Psoas muscle (tissue), 8 donors: ENCODE measurements around the gene TAP1. TPM values are rescaled to one million over a fixed set of nuclear protein-coding genes. Genes with fewer than 3 reads are reported as not detected.

Experiments
- ATAC-seq, 4 donors: fragments of 200-7000 bp; cut with Tn5 transposase; one replicate each; pipeline ENCODE4 v1.9.1; 2020; ENCODE audit warnings: moderate library complexity in 3 of 4, mild to moderate bottlenecking in 2 of 4
- DNase-seq, 2 donors: peaks; one replicate each; pipeline ENCODE4 v3.0.0-alpha.2; 2020
- H3K27ac ChIP-seq: fragments of 200-600 bp; one replicate; pipeline ENCODE4 v1.8.0; 2022
- H3K27me3 ChIP-seq, 3 donors: fragments of 200-600 bp in 1 of 3; one replicate each; pipeline versions ENCODE4 v1.6.1 to v1.8.0; 2013 to 2022; ENCODE audit warnings: low read length in 2 of 3, mild to moderate bottlenecking in 2 of 3, moderate library complexity in 1 of 3; ENCODE audit not compliant: insufficient read depth in 3 of 3
- H3K36me3 ChIP-seq, 2 donors: fragments of 200-600 bp in 1 of 2; one replicate each; pipeline versions ENCODE4 v1.6.1 to v1.8.0; 2013 to 2022; ENCODE audit warnings: low read depth in 1 of 2, mild to moderate bottlenecking in 1 of 2, moderate library complexity in 1 of 2; ENCODE audit not compliant: insufficient read depth in 1 of 2
- H3K4me1 ChIP-seq: fragments of 200-600 bp; one replicate; pipeline ENCODE4 v1.8.0; 2022
- H3K4me3 ChIP-seq: fragments of 200-600 bp; one replicate; pipeline ENCODE4 v1.8.0; 2022; ENCODE audit warnings: mild to moderate bottlenecking
- H3K9me3 ChIP-seq: fragments of 200-600 bp; one replicate; pipeline ENCODE4 v1.8.0; 2022
- WGBS, 3 donors: extraction: QIAGEN DNeasy Blood & Tissue Kit; methylation state at CpG; one replicate each; pipeline versions ENCODE4 v1.1.6 to v1.1.7; 2013; 5-methylcytosine and 5-hydroxymethylcytosine counted together
- intact Hi-C, 2 donors: fragments of 100-400 bp; cut with DNase I; formaldehyde crosslinking; loops; one replicate each; pipeline versions ENCODE4 v1.11.0 to v1.14.2; 2022
- polyA plus RNA-seq, 3 donors: library from polyadenylated mRNA; stranded (reverse); fragments of 200-250 nt; gene quantifications; one replicate each; pipeline ENCODE4 v1.2.3, GENCODE V29; 2013
- total RNA-seq, 4 donors: library from RNA; stranded (reverse); fragmentation: NEBNext Ultra II Directional in 2 of 4; extraction: Animal tissue kit (Norgen Biotek cat#: 25700) in 2 of 4; gene quantifications; one replicate each; pipeline versions ENCODE4 v1.2.1 to v1.2.4, GENCODE V29; 2021 to 2023
- TF ChIP-seq, protein P1 (sequence below): fragments of 200-600 bp; IDR thresholded peaks from one replicate; pipeline ENCODE4 v1.8.0; 2022; ENCODE audit warnings: antibody characterized with exemption
- donor health status: healthy with polysubstance abuse.
- donor health status: DM: no; HTN: no; CAD: no; lungs with moderate emphysema.
- donor health status: Bipolar disorder and iron deficiency.
- donor health status: healthy.
- donor health status: DM: yes; HTN: yes; CAD: no.
- donor health status: DM: no; HTN: no; CAD: no.
- donor health status: DM: no; HTN: no; CAD: no.
- donor health status: DM: yes; HTN: yes; CAD: no.

Gene TAP1
- total and polyA plus RNA-seq, 7 donors = 14.1 to 23.5 (median 17.7) TPM

DNA sequence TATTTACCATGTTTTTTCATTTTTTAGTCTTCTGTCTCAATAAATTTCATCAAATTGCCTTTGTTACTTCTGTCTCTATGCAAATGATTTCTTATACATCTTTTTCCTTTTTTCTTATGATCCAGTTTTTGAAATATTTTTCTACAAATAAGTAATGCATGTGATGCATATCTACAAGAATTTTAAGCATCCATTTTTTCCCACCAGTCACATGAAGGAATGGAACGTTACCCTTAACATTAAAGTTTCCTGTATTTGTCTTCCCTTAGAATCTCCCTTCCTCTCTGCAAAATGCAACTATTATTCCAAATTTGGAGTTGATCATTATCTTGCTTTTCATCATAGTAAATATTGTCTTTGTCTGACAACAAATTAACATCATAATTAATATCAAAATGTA lies 36.0 kb upstream of the TAP1 start:
- no peak overlapping the region for H3K27ac ChIP-seq
- no peaks in the 10 kb centered on the region for H3K27me3 ChIP-seq
- H3K4me3 ChIP-seq = no peak overlapping the region
- ATAC-seq (no peak), DNase-seq (no peak)
- TF ChIP-seq, protein P1, sequence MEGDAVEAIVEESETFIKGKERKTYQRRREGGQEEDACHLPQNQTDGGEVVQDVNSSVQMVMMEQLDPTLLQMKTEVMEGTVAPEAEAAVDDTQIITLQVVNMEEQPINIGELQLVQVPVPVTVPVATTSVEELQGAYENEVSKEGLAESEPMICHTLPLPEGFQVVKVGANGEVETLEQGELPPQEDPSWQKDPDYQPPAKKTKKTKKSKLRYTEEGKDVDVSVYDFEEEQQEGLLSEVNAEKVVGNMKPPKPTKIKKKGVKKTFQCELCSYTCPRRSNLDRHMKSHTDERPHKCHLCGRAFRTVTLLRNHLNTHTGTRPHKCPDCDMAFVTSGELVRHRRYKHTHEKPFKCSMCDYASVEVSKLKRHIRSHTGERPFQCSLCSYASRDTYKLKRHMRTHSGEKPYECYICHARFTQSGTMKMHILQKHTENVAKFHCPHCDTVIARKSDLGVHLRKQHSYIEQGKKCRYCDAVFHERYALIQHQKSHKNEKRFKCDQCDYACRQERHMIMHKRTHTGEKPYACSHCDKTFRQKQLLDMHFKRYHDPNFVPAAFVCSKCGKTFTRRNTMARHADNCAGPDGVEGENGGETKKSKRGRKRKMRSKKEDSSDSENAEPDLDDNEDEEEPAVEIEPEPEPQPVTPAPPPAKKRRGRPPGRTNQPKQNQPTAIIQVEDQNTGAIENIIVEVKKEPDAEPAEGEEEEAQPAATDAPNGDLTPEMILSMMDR = no peak
- intact Hi-C loops = loop anchor here (5.0 kb wide), 3 partner anchors 43 to 63 kb away; partner anchors contain the start of gene HLA-DMA (in 1 of the 2)
- no peaks in the 10 kb centered on the region for H3K4me1 ChIP-seq
- 72 to 83% (median 78%) methylated on average over 1 of the region's 1 CpG for WGBS, 3 donors
- no peaks in the 10 kb centered on the region for H3K9me3 ChIP-seq
- H3K36me3 ChIP-seq = no peaks in the 10 kb centered on the region

DNA sequence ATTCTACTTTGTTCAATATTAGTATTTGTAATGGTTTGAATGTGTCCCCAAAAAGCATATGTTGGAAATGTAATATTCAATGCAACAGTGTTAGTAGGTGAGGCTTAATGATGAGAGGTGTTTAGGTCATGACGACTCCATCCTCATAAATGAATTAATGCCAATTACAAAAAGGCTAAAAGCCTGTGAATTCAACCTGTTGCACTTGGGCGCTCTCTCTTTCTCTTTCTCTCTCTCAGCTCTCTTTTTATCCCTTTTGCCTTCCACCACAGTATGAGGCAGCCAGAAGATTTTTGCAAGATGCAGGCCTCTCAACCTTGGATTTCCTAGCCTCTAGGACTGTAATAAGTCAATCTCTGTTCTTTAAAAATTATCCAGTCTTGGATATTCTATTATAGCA lies 35.1 kb upstream of the TAP1 start:
- no peak overlapping the region for H3K4me3 ChIP-seq

DNA sequence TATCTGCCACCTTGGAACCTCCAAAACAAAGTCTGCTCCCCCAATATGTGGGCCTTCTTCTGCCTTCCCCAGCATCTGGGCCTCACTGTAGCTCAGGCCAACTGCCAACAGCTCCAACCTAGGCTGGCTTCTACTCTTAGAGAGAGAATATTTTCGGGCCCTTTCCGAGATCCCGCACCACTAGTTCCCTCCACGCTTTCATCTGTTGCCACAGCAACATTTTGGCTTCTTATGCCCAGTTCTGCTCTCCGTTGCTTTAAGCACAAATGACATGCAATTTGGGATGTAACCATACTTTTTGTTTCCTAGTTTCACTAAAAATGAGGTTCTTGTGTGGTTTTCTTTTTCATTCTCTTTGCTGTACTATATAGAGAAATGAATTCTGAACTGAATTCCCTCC lies 34.1 kb upstream of the TAP1 start:
- Histone ChIP-seq H3K4me1 (no peaks in the 10 kb centered on the region), H3K27me3 (no peaks in the 10 kb centered on the region), H3K27ac (no peak overlapping the region), H3K9me3 (no peaks in the 10 kb centered on the region), H3K4me3 (no peak overlapping the region), H3K36me3 (no peaks in the 10 kb centered on the region)
- TF ChIP-seq, protein P1 = no peak
- intact Hi-C loops = loop anchor here (2.0 to 5.0 kb wide), 4 partner anchors 45 to 97 kb away; partner anchors contain the start of gene HLA-DMA (in 1 of the 2)
- 59 to 76% (median 63%) methylated on average over 5 of the region's 5 CpGs for WGBS, 3 donors
- no peak for ATAC-seq
- DNase-seq = no peak

More for the DNA sequence above, 35.1 kb upstream of the TAP1 start:
- 94 to 98% (median 94%) methylated on average over 2 of the region's 2 CpGs for WGBS, 3 donors
- TF ChIP-seq, protein P1 = no peak
- ATAC-seq = no peak
- no peaks in the 10 kb centered on the region for H3K4me1 ChIP-seq
- no peaks in the 10 kb centered on the region for H3K9me3 ChIP-seq
- intact Hi-C loops = loop anchor here (5.0 kb wide), 3 partner anchors 44 to 64 kb away; partner anchors contain the start of gene HLA-DMA (in 1 of the 2)
- no peaks in the 10 kb centered on the region for H3K36me3 ChIP-seq
- no peaks in the 10 kb centered on the region for H3K27me3 ChIP-seq
- H3K27ac ChIP-seq = no peak overlapping the region
- no peak for DNase-seq

DNA sequence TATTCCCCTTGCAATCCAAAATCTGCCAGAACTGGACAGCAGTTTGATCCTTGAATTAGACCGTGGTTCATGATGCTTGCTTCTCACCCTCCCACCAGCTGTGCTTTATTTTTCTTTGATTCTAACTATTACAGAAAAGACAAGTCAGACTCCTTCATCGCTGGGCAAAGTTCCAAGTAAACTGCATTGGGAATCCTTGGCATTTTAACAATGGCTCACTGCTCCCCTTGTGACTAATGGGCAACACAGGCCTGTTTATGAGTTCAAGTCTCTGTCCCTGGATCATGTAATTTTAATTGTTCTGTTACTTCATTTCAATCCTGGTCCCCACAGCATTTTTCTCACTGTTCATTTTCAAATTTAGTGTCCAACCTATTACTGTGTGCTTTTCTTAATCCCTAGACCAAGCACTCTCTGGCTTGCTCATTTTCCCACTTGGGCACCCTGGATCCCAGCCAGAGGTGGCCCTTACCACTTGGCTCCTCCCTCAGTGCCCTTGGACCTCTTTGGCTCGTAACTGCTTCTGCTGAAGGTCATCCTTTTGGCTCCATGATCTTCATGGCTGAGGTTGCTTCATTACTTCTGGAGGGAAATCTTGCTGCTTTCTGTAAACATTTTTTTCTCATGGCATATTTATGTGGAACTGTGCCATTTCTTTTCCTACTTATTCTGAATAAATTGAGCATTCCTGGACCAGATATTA lies 33.3 kb upstream of the TAP1 start:
- DNase-seq = peak in 1 of 2 donors; percentile 27
- Histone ChIP-seq H3K36me3 (no peaks in the 10 kb centered on the region), H3K27me3 (no peaks in the 10 kb centered on the region), H3K9me3 (no peaks in the 10 kb centered on the region), H3K4me3 (no peak overlapping the region), H3K4me1 (no peaks in the 10 kb centered on the region), H3K27ac (no peak overlapping the region)
- intact Hi-C loops = loop anchor here (2.0 to 5.0 kb wide), 4 partner anchors 45 to 98 kb away; partner anchors contain the start of gene HLA-DMA (in 1 of the 2)
- ATAC-seq = no peak
- WGBS, 3 donors = 22 to 40% (median 29%) methylated on average over 3 of the region's 3 CpGs
- TF ChIP-seq, protein P1 = no peak
